IMR-90 (cell line): ENCODE results near the gene CARD10.

Experiments used
- CEBPB ChIP-seq: IDR thresholded peaks from 2 replicates; pipeline ENCODE4 v1.6.1; 2012; ENCODE audit warnings: low read depth, low read length, improper control_type of control experiment
- CTCF ChIP-seq: conservative IDR thresholded peaks from 2 replicates; pipeline ENCODE4 v1.5.1; 2012; ENCODE audit warnings: mild to moderate bottlenecking, low read depth, low read length, improper control_type of control experiment
- MAFK ChIP-seq: IDR thresholded peaks from 2 replicates; pipeline ENCODE4 v1.6.1; 2012; ENCODE audit warnings: low read depth, low read length, improper control_type of control experiment
- MAZ ChIP-seq: IDR thresholded peaks from 2 replicates; pipeline ENCODE4 v1.6.1; 2012; ENCODE audit warnings: low read depth, mild to moderate bottlenecking, low read length, improper control_type of control experiment, moderate library complexity, borderline replicate concordance
- MXI1 ChIP-seq: IDR thresholded peaks from 2 replicates; pipeline ENCODE4 v1.6.1; 2012; ENCODE audit warnings: low read depth, mild to moderate bottlenecking, low read length, moderate library complexity, borderline replicate concordance
- POLR2A ChIP-seq: IDR thresholded peaks from 2 replicates; pipeline ENCODE4 v1.6.1; 2012; ENCODE audit warnings: mild to moderate bottlenecking, low read depth, low read length
- USF2 ChIP-seq: fragments of 150-350 bp; IDR thresholded peaks from 2 replicates; pipeline ENCODE4 v1.6.1; 2017; ENCODE audit warnings: mild to moderate bottlenecking, antibody characterized with exemption, low read length, low read depth

DNA sequence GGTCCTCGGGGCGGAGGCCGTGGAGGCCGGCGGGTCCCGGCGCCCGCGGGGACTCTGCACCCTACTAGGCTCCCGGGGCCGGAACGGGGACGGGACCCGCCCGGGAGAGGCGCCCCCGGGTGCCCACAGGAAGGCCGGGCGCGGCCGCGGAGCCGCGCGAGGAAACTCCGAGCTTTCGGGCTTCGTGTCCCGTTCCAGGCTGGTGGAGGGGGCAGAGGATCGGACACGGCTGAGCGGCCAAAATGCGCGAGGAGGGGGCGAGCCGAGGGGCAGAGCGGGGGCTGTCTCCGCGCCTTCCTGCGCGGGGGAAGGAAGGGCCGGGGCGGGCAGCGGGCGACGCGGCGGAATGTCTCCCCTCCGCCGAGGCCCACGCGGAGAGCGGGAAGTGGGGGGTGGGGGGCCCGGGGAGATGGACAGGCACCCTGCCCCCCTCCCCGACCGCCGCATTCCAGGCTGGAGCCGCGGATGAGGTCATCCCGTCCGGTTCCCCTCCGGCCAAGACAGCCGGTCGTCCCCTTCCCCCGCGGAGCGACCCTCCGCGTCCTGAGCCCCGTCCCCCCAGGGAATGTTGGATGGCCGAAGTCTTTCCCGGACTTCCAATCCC, 41.5 kb upstream of the CARD10 start:
- TF ChIP-seq CTCF (no peak), POLR2A (peak; percentile 31; the same call in 1 of the 2 replicates), MXI1 (0 out of 2 replicates have a peak, but pooled peaks have one; percentile 20), USF2 (no peak), MAZ (peak; percentile 73), CEBPB (no peak), MAFK (no peak)
